K562 (cell line): ENCODE measurements around the gene LAPTM5. TPM values are rescaled to one million over a fixed set of nuclear protein-coding genes. Genes with fewer than 3 reads are reported as not detected.

Source experiments
- ASH1L ChIP-seq: fragments of 450-650 bp; IDR thresholded peaks from 2 replicates; pipeline ENCODE4 v1.6.1; 2018; ENCODE audit warnings: borderline replicate concordance, mild to moderate bottlenecking, low read depth; ENCODE audit not compliant: partially characterized antibody
- HMG20A ChIP-seq: fragments of 450-650 bp; formaldehyde crosslinking; conservative IDR thresholded peaks from 2 replicates; pipeline ENCODE4 v1.4.0; 2020; ENCODE audit warnings: mild to moderate bottlenecking, mixed read lengths
- KLF10 ChIP-seq: fragments of 250-450 bp; sonication (Bioruptor Pico); IDR thresholded peaks from 2 replicates; pipeline ENCODE4 v1.6.1; 2021; ENCODE audit warnings: matching md5 sums
- MAZ ChIP-seq, 2 experiments: fragments of 450-650 bp in 1 of 2; sonication (generic) in 1 of 2; formaldehyde crosslinking; IDR thresholded peaks in 1 of 2; conservative IDR thresholded peaks in 1 of 2; 2 replicates each; pipeline versions ENCODE4 v1.4.0 to v1.5.0; 2020; ENCODE audit warnings: mild to moderate bottlenecking in 1 of 2, missing genetic modification reagents in 1 of 2
- MYBL2 ChIP-seq, 2 experiments: fragments of 450-650 bp in 1 of 2; sonication (generic) in 1 of 2; formaldehyde crosslinking in 1 of 2; IDR thresholded peaks; 2 replicates each; pipeline versions ENCODE4 v1.6.1 to v1.8.1; 2017 to 2022; ENCODE audit warnings: borderline replicate concordance in 1 of 2, inconsistent platforms in 1 of 2, low read depth in 1 of 2, mild to moderate bottlenecking in 1 of 2, missing genetic modification reagents in 1 of 2, moderate library complexity in 1 of 2
- NFE2L1 ChIP-seq: fragments of 450-650 bp; IDR thresholded peaks from 2 replicates; pipeline ENCODE4 v1.6.1; 2016; ENCODE audit warnings: missing genetic modification characterization, low read depth, mild to moderate bottlenecking, missing compliant biosample characterization, moderate library complexity, borderline replicate concordance
- PURB ChIP-seq: sonication (generic); formaldehyde crosslinking; IDR thresholded peaks from 2 replicates; pipeline ENCODE4 v1.9.0; 2021; ENCODE audit warnings: low read depth, mild to moderate bottlenecking, missing genetic modification reagents
- THAP7 ChIP-seq: fragments of 250-450 bp; sonication (Bioruptor Pico); IDR thresholded peaks from 2 replicates; pipeline ENCODE4 v1.5.0; 2021
- TOE1 ChIP-seq, 2 experiments: fragments of 450-650 bp in 1 of 2; sonication (generic) in 1 of 2; formaldehyde crosslinking in 1 of 2; IDR thresholded peaks; 2 replicates each; pipeline versions ENCODE4 v1.7.1 to v1.8.0; 2016 to 2022; ENCODE audit warnings: borderline replicate concordance in 2 of 2, mild to moderate bottlenecking in 2 of 2, antibody characterized with exemption in 1 of 2, inconsistent platforms in 1 of 2, low read depth in 1 of 2, missing genetic modification reagents in 1 of 2, moderate library complexity in 1 of 2
- ZC3H8 ChIP-seq: fragments of 450-650 bp; IDR thresholded peaks from 2 replicates; pipeline ENCODE4 v1.6.1; 2017
- ZFP1 ChIP-seq: fragments of 450-650 bp; formaldehyde crosslinking; IDR thresholded peaks from 2 replicates; pipeline ENCODE4 v1.4.0; 2020; ENCODE audit warnings: mild to moderate bottlenecking, mixed read lengths
- ZNF197 ChIP-seq: fragments of 200-800 bp; sonication (Bioruptor generic); IDR thresholded peaks from 2 replicates; pipeline ENCODE4 v1.6.1; 2016; ENCODE audit warnings: low read depth, missing genetic modification characterization, missing compliant biosample characterization
- polyA plus RNA-seq, 8 experiments: library from polyadenylated mRNA; depleted of rRNA in 4 of 8; stranded (reverse) in 5 of 8; unstranded in 3 of 8; fragments of >200 nt; fragmentation: Nextera tagmentation in 2 of 8; fragmentation: Illumina TruSeq in 1 of 8; extraction: Ambion mirVana in 2 of 8; extraction: Trizol in 1 of 8; gene quantifications; 2 replicates each; pipeline versions ENCODE4 v1.2.1 to v1.2.3, GENCODE V29; 2011 to 2014; ENCODE audit warnings: inconsistent platforms in 1 of 8, missing spikeins in 1 of 8
- total RNA-seq, 7 experiments: library from RNA; depleted of rRNA in 6 of 7; stranded (reverse); fragments of >200 nt in 6 of 7; fragmentation: Illumina TruSeq in 2 of 7; extraction: Trizol in 2 of 7; gene quantifications; 2 replicates each; pipeline versions ENCODE4 v1.2.1 to v1.2.3, GENCODE V29; 2011 to 2021; ENCODE audit warnings: low replicate concordance in 1 of 7
- TF ChIP-seq, protein P1 (sequence below): IDR thresholded peaks from 2 replicates; pipeline ENCODE4 v1.6.1; 2016; ENCODE audit warnings: missing genetic modification characterization, missing compliant biosample characterization
- TF ChIP-seq, protein P2 (sequence below): fragments of 450-650 bp; IDR thresholded peaks from 2 replicates; pipeline ENCODE4 v1.6.1; 2016; ENCODE audit warnings: antibody characterized with exemption
- TF ChIP-seq, protein P3 (sequence below): fragments of 250-450 bp; sonication (Bioruptor Pico); IDR thresholded peaks from 2 replicates; pipeline ENCODE4 v1.4.0; 2020

The LAPTM5 gene
- total and polyA plus RNA-seq, 9 of the 15 experiments (the other 6 are each of a cell fraction or from before 2014, with no cell fraction given), result 2.4 to 47.3 (median 20.3) TPM

DNA sequence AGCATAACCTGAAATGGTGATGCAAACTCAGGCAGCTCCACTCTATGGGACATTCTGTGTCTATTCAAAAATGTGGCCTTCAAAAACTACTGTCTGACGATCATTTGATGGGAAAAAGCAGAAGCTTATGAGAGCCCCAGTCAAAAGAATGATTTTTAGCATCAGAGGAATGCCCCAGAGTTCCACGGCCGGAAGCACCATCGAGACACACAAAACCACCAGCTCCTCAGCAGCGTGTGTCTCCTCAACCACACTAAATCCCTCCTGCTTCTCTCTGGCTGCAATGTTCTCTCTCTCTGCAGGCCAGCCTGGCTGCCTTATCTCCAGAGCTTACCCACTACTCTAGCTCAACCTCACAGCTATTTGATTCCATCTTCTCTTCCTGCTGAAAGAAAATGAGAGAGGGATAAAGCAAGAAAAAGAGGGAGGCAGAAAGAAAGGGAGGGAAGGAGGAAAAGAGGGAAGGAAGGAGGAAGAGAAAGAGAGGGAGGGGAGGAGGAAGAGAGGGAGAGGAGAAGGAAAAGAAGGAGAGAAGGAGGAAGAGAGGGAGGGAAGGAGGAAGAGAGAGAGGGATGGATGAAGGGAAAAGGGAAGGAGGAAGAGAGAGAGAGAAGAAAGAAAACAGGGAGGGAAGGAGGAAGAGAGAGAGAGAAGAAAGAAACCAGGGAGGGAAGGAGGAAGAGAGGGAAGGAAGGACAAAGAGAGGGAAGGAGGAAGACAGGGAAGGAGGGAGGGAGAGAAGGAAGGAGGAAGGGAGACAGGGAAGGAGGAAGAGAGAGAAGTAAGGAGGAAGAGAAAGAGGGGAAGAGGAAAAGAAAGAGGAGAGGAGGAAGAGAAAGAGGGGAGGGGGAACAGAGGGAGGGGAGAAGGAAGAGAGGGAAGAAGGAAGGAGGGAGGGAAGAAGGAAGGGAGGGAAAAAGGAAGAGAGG is 33.5 kb upstream of the LAPTM5 start (continued):
- TF ChIP-seq, protein P1, sequence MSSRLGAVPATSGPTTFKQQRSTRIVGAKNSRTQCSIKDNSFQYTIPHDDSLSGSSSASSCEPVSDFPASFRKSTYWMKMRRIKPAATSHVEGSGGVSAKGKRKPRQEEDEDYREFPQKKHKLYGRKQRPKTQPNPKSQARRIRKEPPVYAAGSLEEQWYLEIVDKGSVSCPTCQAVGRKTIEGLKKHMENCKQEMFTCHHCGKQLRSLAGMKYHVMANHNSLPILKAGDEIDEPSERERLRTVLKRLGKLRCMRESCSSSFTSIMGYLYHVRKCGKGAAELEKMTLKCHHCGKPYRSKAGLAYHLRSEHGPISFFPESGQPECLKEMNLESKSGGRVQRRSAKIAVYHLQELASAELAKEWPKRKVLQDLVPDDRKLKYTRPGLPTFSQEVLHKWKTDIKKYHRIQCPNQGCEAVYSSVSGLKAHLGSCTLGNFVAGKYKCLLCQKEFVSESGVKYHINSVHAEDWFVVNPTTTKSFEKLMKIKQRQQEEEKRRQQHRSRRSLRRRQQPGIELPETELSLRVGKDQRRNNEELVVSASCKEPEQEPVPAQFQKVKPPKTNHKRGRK, result peak; percentile 99
- TF ChIP-seq KLF10 (CRISPR knock-in tag) (no peak), MAZ (CRISPR knock-in tag; conservative IDR thresholded peaks at IDR 0.05 in 1 of 2, IDR thresholded peaks at IDR 0.05 in 1 of 2) (no peak), THAP7 (no peak), PURB (CRISPR knock-in tag) (no peak), TOE1 (IDR thresholded peaks at IDR 0.05; ENCODE audit: borderline replicate concordance) (0 out of 2 replicates have a peak, but pooled peaks have one; percentile 25), TOE1 (CRISPR knock-in tag; IDR thresholded peaks at IDR 0.05; ENCODE audit: borderline replicate concordance, low read depth) (no peak), ASH1L (peak; percentile 16), ZC3H8 (0 out of 2 replicates have a peak, but pooled peaks have one; percentile 31), ZFP1 (CRISPR knock-in tag) (no peak), ZNF197 (CRISPR knock-in tag) (no peak), NFE2L1 (tag) (no peak), MYBL2 (IDR thresholded peaks at IDR 0.05; ENCODE audit: low read depth) (peak; percentile 33; the same call in 1 of the 2 replicates), MYBL2 (CRISPR knock-in tag; IDR thresholded peaks at IDR 0.05; ENCODE audit: borderline replicate concordance) (no peak), HMG20A (CRISPR knock-in tag) (no peak)
- TF ChIP-seq, protein P2, sequence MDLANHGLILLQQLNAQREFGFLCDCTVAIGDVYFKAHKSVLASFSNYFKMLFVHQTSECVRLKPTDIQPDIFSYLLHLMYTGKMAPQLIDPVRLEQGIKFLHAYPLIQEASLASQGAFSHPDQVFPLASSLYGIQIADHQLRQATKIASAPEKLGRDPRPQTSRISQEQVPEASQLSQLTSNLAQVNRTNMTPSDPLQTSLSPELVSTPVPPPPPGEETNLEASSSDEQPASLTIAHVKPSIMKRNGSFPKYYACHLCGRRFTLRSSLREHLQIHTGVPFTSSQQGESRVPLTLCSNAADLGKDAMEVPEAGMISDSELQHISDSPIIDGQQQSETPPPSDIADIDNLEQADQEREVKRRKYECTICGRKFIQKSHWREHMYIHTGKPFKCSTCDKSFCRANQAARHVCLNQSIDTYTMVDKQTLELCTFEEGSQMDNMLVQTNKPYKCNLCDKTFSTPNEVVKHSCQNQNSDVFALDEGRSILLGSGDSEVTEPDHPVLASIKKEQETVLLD, result 0 out of 2 replicates have a peak, but pooled peaks have one; percentile 26
- TF ChIP-seq, protein P3, sequence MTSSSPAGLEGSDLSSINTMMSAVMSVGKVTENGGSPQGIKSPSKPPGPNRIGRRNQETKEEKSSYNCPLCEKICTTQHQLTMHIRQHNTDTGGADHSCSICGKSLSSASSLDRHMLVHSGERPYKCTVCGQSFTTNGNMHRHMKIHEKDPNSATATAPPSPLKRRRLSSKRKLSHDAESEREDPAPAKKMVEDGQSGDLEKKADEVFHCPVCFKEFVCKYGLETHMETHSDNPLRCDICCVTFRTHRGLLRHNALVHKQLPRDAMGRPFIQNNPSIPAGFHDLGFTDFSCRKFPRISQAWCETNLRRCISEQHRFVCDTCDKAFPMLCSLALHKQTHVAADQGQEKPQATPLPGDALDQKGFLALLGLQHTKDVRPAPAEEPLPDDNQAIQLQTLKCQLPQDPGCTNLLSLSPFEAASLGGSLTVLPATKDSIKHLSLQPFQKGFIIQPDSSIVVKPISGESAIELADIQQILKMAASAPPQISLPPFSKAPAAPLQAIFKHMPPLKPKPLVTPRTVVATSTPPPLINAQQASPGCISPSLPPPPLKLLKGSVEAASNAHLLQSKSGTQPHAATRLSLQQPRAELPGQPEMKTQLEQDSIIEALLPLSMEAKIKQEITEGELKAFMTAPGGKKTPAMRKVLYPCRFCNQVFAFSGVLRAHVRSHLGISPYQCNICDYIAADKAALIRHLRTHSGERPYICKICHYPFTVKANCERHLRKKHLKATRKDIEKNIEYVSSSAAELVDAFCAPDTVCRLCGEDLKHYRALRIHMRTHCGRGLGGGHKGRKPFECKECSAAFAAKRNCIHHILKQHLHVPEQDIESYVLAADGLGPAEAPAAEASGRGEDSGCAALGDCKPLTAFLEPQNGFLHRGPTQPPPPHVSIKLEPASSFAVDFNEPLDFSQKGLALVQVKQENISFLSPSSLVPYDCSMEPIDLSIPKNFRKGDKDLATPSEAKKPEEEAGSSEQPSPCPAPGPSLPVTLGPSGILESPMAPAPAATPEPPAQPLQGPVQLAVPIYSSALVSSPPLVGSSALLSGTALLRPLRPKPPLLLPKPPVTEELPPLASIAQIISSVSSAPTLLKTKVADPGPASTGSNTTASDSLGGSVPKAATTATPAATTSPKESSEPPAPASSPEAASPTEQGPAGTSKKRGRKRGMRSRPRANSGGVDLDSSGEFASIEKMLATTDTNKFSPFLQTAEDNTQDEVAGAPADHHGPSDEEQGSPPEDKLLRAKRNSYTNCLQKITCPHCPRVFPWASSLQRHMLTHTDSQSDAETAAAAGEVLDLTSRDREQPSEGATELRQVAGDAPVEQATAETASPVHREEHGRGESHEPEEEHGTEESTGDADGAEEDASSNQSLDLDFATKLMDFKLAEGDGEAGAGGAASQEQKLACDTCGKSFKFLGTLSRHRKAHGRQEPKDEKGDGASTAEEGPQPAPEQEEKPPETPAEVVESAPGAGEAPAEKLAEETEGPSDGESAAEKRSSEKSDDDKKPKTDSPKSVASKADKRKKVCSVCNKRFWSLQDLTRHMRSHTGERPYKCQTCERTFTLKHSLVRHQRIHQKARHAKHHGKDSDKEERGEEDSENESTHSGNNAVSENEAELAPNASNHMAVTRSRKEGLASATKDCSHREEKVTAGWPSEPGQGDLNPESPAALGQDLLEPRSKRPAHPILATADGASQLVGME (CRISPR knock-in tag), result 0 out of 2 replicates have a peak, but pooled peaks have one; percentile 30
